ENCODE measurements around the gene CCND3.

GRCh38 chr6:41967312-41968287 lies 26.0 kb upstream of the CCND3 start:
- TF ChIP-seq EZH2 (IDR thresholded peaks at IDR 0.05; ENCODE audit: borderline replicate concordance) (no peak), CTCF (IDR thresholded peaks at IDR 0.05; ENCODE audit: poor library complexity) (no peak), EZH2phosphoT487 (IDR thresholded peaks at IDR 0.05; ENCODE audit: low read depth, severe bottlenecking, unreplicated experiment) (no peak)

Data from hepatocyte (in vitro differentiated cells).